ENCODE measurements around the gene CTBP1. TPM values are rescaled to one million over a fixed set of nuclear protein-coding genes. Genes with fewer than 3 reads are reported as not detected.

The CTBP1 gene
- total RNA-seq, 2 experiments from 2014 or later = 223 to 242 TPM

GRCh38 chr4:1177274-1178141, 71.4 kb downstream of the CTBP1 start:
- ChIA-PET CTCF (no interaction called here), POLR2A (no interaction called here)
- Mint-ChIP-seq H3K4me3 (no peak overlapping the region), H3K27ac (no peak overlapping the region), H3K36me3 (ENCODE audit: low read depth) (peaks cover 32% of the 10 kb centered on the region), H3K9me3 (peaks cover 23% of the 10 kb centered on the region), H3K4me1 (peaks cover 18% of the 10 kb centered on the region), H3K27me3 (peaks cover 18% of the 10 kb centered on the region)
- no peak for DNase-seq

GRCh38 chr4:1176398-1177273, 72.3 kb downstream of the CTBP1 start:
- H3K27me3 Mint-ChIP-seq = peaks cover 18% of the 10 kb centered on the region
- peaks cover 17% of the 10 kb centered on the region for H3K9me3 Mint-ChIP-seq
- no peak overlapping the region for H3K4me3 Mint-ChIP-seq
- CTCF ChIA-PET = interaction anchor here (1.7 kb wide), 1 partner anchor 8 kb away, joined by 4 read pairs; no protein-coding TSS in a partner anchor
- no peak for DNase-seq
- POLR2A ChIA-PET = no interaction called here
- peaks cover 23% of the 10 kb centered on the region for H3K36me3 Mint-ChIP-seq (ENCODE audit: low read depth)
- H3K4me1 Mint-ChIP-seq = peaks cover 14% of the 10 kb centered on the region
- no peak overlapping the region for H3K27ac Mint-ChIP-seq

- Mint-ChIP-seq H3K9me3 (peaks cover 11% of the 10 kb centered on the region), H3K27ac (no peak overlapping the region), H3K27me3 (peaks cover 18% of the 10 kb centered on the region), H3K36me3 (ENCODE audit: low read depth) (peaks cover 16% of the 10 kb centered on the region), H3K4me1 (peaks cover 11% of the 10 kb centered on the region), H3K4me3 (no peak overlapping the region)
- DNase-seq = no peak
- ChIA-PET CTCF (interaction anchor here (1.1 to 1.7 kb wide), 4 partner anchors 9 to 45 kb away, joined by 3 to 4 read pairs (median 4); no protein-coding TSS in a partner anchor), POLR2A (no interaction called here)
These were observed 73.2 kb downstream of the CTBP1 start for GRCh38 chr4:1175635-1176229.

- CTCF ChIA-PET = interaction anchor here (1.1 to 1.7 kb wide), 4 partner anchors 9 to 44 kb away, joined by 3 to 4 read pairs (median 4); no protein-coding TSS in a partner anchor
- H3K9me3 Mint-ChIP-seq = peaks cover 4% of the 10 kb centered on the region
- POLR2A ChIA-PET = no interaction called here
- H3K27ac Mint-ChIP-seq = no peak overlapping the region
- peaks cover 9% of the 10 kb centered on the region for H3K36me3 Mint-ChIP-seq (ENCODE audit: low read depth)
- H3K27me3 Mint-ChIP-seq = peaks cover 20% of the 10 kb centered on the region
- H3K4me3 Mint-ChIP-seq = no peak overlapping the region
- DNase-seq = no peak
- peaks cover 12% of the 10 kb centered on the region for H3K4me1 Mint-ChIP-seq
These were observed 73.8 kb downstream of the CTBP1 start for GRCh38 chr4:1174941-1175634.

GRCh38 chr4:1172971-1173757, 75.8 kb downstream of the CTBP1 start:
- DNase-seq = no peak
- no peaks in the 10 kb centered on the region for H3K9me3 Mint-ChIP-seq
- peaks cover 15% of the 10 kb centered on the region for H3K4me1 Mint-ChIP-seq
- H3K4me3 Mint-ChIP-seq = no peak overlapping the region
- H3K36me3 Mint-ChIP-seq (ENCODE audit: low read depth) = no peaks in the 10 kb centered on the region
- ChIA-PET POLR2A (interaction anchor here (0.5 kb wide), 1 partner anchor 29 kb away, joined by 4 read pairs; no protein-coding TSS in a partner anchor), CTCF (no interaction called here)
- H3K27ac Mint-ChIP-seq = no peak overlapping the region
- peaks cover 24% of the 10 kb centered on the region for H3K27me3 Mint-ChIP-seq

GRCh38 chr4:1172228-1172851, 76.6 kb downstream of the CTBP1 start, which contains the start of gene SPON2:
SPON2 (minus strand) TSS chr4:1172583.
- POLR2A ChIA-PET = no interaction called here
- peaks cover 24% of the 10 kb centered on the region for H3K27me3 Mint-ChIP-seq
- H3K4me3 Mint-ChIP-seq = peak within 1 kb of the TSS; percentile 44
- H3K27ac Mint-ChIP-seq = peak within 1 kb of the TSS; percentile 72
- DNase-seq = no peak
- no peaks in the 10 kb centered on the region for H3K36me3 Mint-ChIP-seq (ENCODE audit: low read depth)
- H3K4me1 Mint-ChIP-seq = peaks cover 21% of the 10 kb centered on the region
- no peaks in the 10 kb centered on the region for H3K9me3 Mint-ChIP-seq
- CTCF ChIA-PET = no interaction called here

- DNase-seq = peak; percentile 54
- Mint-ChIP-seq H3K9me3 (no peaks in the 10 kb centered on the region), H3K27me3 (peaks cover 24% of the 10 kb centered on the region), H3K4me1 (peaks cover 26% of the 10 kb centered on the region), H3K27ac (peak overlapping the region; percentile 72), H3K4me3 (peak overlapping the region; percentile 44), H3K36me3 (ENCODE audit: low read depth) (no peaks in the 10 kb centered on the region)
- ChIA-PET CTCF (no interaction called here), POLR2A (interaction anchor here (0.6 kb wide), 1 partner anchor 8 kb away, joined by 13 read pairs; no protein-coding TSS in a partner anchor)
These were observed 77.4 kb downstream of the CTBP1 start for GRCh38 chr4:1171311-1172227.

GRCh38 chr4:1170976-1171310, 78.0 kb downstream of the CTBP1 start:
- Mint-ChIP-seq H3K9me3 (no peaks in the 10 kb centered on the region), H3K36me3 (ENCODE audit: low read depth) (no peaks in the 10 kb centered on the region), H3K27ac (no peak overlapping the region), H3K27me3 (peaks cover 24% of the 10 kb centered on the region), H3K4me1 (peaks cover 28% of the 10 kb centered on the region), H3K4me3 (no peak overlapping the region)
- no peak for DNase-seq
- POLR2A ChIA-PET = no interaction called here
- CTCF ChIA-PET = no interaction called here

- Mint-ChIP-seq H3K36me3 (ENCODE audit: low read depth) (no peaks in the 10 kb centered on the region), H3K27ac (peak overlapping the region; percentile 51), H3K9me3 (no peaks in the 10 kb centered on the region), H3K27me3 (peaks cover 24% of the 10 kb centered on the region), H3K4me1 (peaks cover 28% of the 10 kb centered on the region), H3K4me3 (no peak overlapping the region)
- no peak for DNase-seq
- CTCF ChIA-PET = interaction anchor here (3.0 to 3.1 kb wide), 2 partner anchors 10 to 14 kb away, joined by 9 to 12 read pairs; no protein-coding TSS in a partner anchor
- POLR2A ChIA-PET = no interaction called here
These were observed 78.6 kb downstream of the CTBP1 start for GRCh38 chr4:1170156-1170975.

- Mint-ChIP-seq H3K4me3 (no peak overlapping the region), H3K9me3 (no peaks in the 10 kb centered on the region), H3K36me3 (ENCODE audit: low read depth) (no peaks in the 10 kb centered on the region), H3K27me3 (peaks cover 24% of the 10 kb centered on the region), H3K4me1 (peaks cover 28% of the 10 kb centered on the region), H3K27ac (no peak overlapping the region)
- CTCF ChIA-PET = interaction anchor here (1.4 to 3.1 kb wide), 3 partner anchors 10 to 124 kb away, joined by 3 to 12 read pairs (median 9); no protein-coding TSS in a partner anchor
- no peak for DNase-seq
- POLR2A ChIA-PET = no interaction called here
These were observed 79.2 kb downstream of the CTBP1 start for GRCh38 chr4:1169691-1170096.

Data from activated CD4-positive, alpha-beta T cell treated with anti-CD3 and anti-CD28 coated beads, Interleukin-2, amount 10 ng/mL, durations not matched to agents 7 days and 5 days (primary cell).